Gastrocnemius medialis (tissue), 4 donors: ENCODE measurements around the gene CTDSPL.

Experiments
- CTCF ChIP-seq, 5 experiments: fragments of 450-650 bp in 3 of 5; fragments of 200-600 bp in 2 of 5; sonication (generic) in 2 of 5; IDR thresholded peaks in 4 of 5; conservative IDR thresholded peaks in 1 of 5; 1 replicate in 4 of 5; 2 replicates in 1 of 5; pipeline ENCODE4 v1.5.1; 2016 to 2019; ENCODE audit warnings: antibody characterized with exemption in 5 of 5, mild to moderate bottlenecking in 3 of 5, moderate library complexity in 3 of 5
- POLR2A ChIP-seq, 2 donors: fragments of 450-650 bp; IDR thresholded peaks; one replicate each; pipeline ENCODE4 v1.6.1; 2017; ENCODE audit warnings: antibody characterized with exemption in 2 of 2, mild to moderate bottlenecking in 2 of 2, moderate library complexity in 2 of 2

- TF ChIP-seq CTCF (IDR thresholded peaks at IDR 0.05 in 4 of 5, conservative IDR thresholded peaks at IDR 0.05 in 1 of 5) (no peak), POLR2A (IDR thresholded peaks at IDR 0.05) (no peak)
Measured at GRCh38 chr3:37899101-37899707, 37.5 kb downstream of the CTDSPL start.
